Measurements from ENCODE around the gene PARM1.

PARM1 gene

DNA sequence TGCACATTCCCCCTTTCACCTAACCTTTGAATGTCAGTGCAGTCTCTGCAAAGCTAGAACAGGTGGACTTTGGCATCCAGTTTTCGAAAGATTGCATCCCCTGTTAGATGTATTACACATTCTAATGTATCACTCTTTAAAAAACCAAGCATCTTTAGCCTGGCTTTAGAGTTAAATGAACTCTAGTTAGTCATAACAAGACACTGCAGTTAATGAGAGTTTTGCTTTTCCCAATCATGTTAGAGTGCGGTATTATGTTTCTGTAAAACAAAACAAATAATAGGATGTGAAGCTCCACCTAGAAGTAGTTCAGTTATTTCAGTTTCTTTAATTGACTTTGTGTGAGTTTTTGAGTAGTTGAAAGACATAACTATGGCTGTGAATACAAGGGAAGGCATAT, 42.2 kb downstream of the PARM1 start:
- H4K20me1 ChIP-seq (ENCODE audit: insufficient read depth, low read length) = peaks cover 58% of the 10 kb centered on the region
- H3K4me2 ChIP-seq (ENCODE audit: low read length) = 0 out of 2 replicates have a peak overlapping the region, but pooled peaks have one; percentile 4
- H3K4me3 ChIP-seq (ENCODE audit: low read length) = no peak overlapping the region
- H3K79me2 ChIP-seq (ENCODE audit: low read length) = peaks cover 100% of the 10 kb centered on the region
- no peak overlapping the region for H2AFZ ChIP-seq (ENCODE audit: low read depth, low read length)
- no peak overlapping the region for H3K9ac ChIP-seq (ENCODE audit: low read length)
- peaks cover 27% of the 10 kb centered on the region for H3K4me1 ChIP-seq (ENCODE audit: low read length)
- peaks cover 9% of the 10 kb centered on the region; the same call in 1 of the 2 replicates for H3K9me3 ChIP-seq (ENCODE audit: insufficient read depth, low read length)
- TF ChIP-seq, protein P1, sequence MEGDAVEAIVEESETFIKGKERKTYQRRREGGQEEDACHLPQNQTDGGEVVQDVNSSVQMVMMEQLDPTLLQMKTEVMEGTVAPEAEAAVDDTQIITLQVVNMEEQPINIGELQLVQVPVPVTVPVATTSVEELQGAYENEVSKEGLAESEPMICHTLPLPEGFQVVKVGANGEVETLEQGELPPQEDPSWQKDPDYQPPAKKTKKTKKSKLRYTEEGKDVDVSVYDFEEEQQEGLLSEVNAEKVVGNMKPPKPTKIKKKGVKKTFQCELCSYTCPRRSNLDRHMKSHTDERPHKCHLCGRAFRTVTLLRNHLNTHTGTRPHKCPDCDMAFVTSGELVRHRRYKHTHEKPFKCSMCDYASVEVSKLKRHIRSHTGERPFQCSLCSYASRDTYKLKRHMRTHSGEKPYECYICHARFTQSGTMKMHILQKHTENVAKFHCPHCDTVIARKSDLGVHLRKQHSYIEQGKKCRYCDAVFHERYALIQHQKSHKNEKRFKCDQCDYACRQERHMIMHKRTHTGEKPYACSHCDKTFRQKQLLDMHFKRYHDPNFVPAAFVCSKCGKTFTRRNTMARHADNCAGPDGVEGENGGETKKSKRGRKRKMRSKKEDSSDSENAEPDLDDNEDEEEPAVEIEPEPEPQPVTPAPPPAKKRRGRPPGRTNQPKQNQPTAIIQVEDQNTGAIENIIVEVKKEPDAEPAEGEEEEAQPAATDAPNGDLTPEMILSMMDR (IDR thresholded peaks at IDR 0.05; ENCODE audit: low read depth, low read length) = no peak
- peaks cover 77% of the 10 kb centered on the region for H3K36me3 ChIP-seq (replicated peaks; ENCODE audit: low read depth, low read length)
- no peaks in the 10 kb centered on the region for H3K27me3 ChIP-seq (ENCODE audit: low read depth, low read length)
- H3K27ac ChIP-seq (ENCODE audit: low read length) = no peak overlapping the region

DNA sequence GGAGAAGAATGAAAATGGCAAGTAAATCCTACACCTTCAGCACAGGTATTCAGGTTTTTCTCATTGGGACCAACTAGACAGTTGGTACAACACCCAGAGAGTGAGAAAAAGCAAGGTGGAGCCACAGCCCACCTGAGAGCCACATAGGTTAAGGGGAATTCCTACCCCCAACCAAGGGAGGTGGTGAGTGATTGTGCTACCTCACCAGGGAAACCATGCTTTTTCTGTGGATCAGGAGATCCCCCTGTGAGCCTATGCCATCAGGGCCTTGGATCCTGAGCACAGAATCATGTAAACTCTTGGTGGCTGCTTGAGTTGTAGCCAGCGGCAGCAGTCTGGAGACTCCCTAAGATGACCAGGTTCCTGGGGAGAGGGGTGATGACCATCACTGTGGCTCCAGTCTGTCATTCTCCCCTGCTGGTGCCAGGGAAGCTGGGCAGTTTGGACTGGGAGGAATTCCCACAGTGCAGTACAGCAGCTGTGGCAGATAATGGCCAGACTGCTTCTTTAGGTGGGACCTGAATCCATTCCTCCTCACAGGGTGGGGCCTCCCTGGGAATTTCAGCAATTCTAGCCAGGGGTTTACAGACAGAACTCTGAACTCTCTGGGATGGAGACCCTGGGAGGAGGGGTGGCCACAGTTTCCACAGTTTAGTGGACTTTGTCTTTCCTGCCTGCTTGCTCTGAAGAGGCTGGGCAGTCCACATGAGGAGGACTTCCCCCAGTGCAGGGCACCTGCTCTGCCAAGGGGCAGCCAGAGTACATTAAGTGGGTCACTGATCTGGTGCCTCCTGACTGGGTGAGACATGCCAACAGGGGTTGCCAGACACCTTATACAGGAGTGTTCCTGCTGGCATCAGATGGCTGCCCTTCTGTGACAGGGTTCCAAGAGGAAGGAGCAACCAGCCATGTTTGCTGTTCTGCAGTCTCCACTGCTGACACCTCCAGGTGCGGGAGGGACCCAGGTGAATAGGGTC, 43.2 kb downstream of the PARM1 start:
- Histone ChIP-seq H2AFZ (ENCODE audit: low read depth, low read length) (no peak overlapping the region), H3K4me2 (ENCODE audit: low read length) (no peak overlapping the region), H3K9me3 (ENCODE audit: insufficient read depth, low read length) (peaks cover 9% of the 10 kb centered on the region; the same call in 1 of the 2 replicates), H3K4me3 (ENCODE audit: low read length) (no peak overlapping the region), H4K20me1 (ENCODE audit: insufficient read depth, low read length) (peaks cover 51% of the 10 kb centered on the region), H3K36me3 (replicated peaks; ENCODE audit: low read depth, low read length) (peaks cover 66% of the 10 kb centered on the region), H3K27ac (ENCODE audit: low read length) (no peak overlapping the region), H3K4me1 (ENCODE audit: low read length) (peaks cover 20% of the 10 kb centered on the region), H3K9ac (ENCODE audit: low read length) (no peak overlapping the region), H3K27me3 (ENCODE audit: low read depth, low read length) (no peaks in the 10 kb centered on the region), H3K79me2 (ENCODE audit: low read length) (peaks cover 98% of the 10 kb centered on the region)
- TF ChIP-seq, protein P1 (IDR thresholded peaks at IDR 0.05; ENCODE audit: low read depth, low read length) = no peak
- no peak for TF ChIP-seq EZH2phosphoT487 (IDR thresholded peaks at IDR 0.05; ENCODE audit: low read depth)

DNA sequence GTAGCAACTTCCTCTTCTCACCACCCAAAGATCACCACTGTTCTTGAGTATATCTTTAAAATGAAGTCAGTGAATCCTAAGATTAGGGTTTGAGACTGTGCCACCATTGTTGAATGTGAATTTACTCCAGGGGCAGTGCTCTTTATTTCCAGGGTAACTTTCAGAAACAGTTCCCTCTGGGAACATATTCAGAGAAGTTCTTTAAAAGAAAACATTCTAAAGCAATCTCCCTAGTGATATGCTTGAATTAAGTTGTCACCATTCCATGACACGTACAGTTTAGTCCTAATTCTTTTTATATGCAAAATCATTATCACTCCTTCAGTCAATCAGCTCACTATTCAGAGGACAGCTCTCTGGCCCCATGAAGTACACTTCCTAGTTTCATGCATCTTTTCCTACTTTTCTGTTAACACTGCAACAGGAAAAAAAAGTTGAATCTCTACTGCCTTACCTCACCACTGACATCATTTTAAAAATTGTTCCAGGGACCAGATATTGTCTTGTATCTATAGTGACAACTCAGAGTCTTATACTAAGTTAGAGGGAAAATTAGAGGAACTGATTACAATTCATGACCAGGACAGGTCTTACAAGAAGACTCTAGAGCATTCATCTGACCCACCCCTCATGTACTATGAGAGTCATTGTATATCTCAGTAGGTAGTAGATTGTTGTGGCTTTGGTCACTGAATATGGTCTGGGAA, 49.8 kb downstream of the PARM1 start:
- Histone ChIP-seq H3K9me3 (ENCODE audit: insufficient read depth, low read length) (no peaks in the 10 kb centered on the region), H3K4me2 (ENCODE audit: low read length) (no peak overlapping the region), H2AFZ (ENCODE audit: low read depth, low read length) (no peak overlapping the region), H4K20me1 (ENCODE audit: insufficient read depth, low read length) (peaks cover 57% of the 10 kb centered on the region), H3K27me3 (ENCODE audit: low read depth, low read length) (no peaks in the 10 kb centered on the region), H3K79me2 (ENCODE audit: low read length) (peaks cover 95% of the 10 kb centered on the region), H3K36me3 (replicated peaks; ENCODE audit: low read depth, low read length) (peaks cover 29% of the 10 kb centered on the region), H3K4me1 (ENCODE audit: low read length) (no peaks in the 10 kb centered on the region), H3K4me3 (ENCODE audit: low read length) (no peak overlapping the region), H3K9ac (ENCODE audit: low read length) (no peak overlapping the region), H3K27ac (ENCODE audit: low read length) (0 out of 2 replicates have a peak overlapping the region, but pooled peaks have one; percentile 1)
- TF ChIP-seq, protein P1 (IDR thresholded peaks at IDR 0.05; ENCODE audit: low read depth, low read length) = no peak
- TF ChIP-seq EZH2phosphoT487 (IDR thresholded peaks at IDR 0.05; ENCODE audit: low read depth) = no peak

DNA sequence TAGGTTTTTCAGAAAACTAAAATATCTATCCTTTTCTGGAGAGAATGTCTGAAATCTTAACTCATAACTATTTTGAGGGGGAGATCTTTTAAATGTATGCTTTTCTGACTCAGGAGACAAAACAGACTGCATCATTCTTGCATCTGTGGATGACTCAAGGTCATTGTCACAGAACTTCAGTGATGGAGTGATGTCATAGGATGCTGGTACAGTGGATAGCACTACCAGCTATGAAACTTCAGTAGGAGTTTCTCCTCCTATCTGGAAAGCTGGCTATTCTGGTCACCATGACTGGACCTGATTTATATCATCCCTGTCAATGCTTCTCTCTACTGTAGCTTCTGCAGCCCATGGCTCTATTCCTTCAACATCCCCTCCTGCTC, 50.3 kb downstream of the PARM1 start:
- H3K4me1 ChIP-seq (ENCODE audit: low read length) = no peaks in the 10 kb centered on the region
- H3K9me3 ChIP-seq (ENCODE audit: insufficient read depth, low read length) = no peaks in the 10 kb centered on the region
- H3K9ac ChIP-seq (ENCODE audit: low read length) = no peak overlapping the region
- H3K4me3 ChIP-seq (ENCODE audit: low read length) = no peak overlapping the region
- H3K27me3 ChIP-seq (ENCODE audit: low read depth, low read length) = no peaks in the 10 kb centered on the region
- H3K79me2 ChIP-seq (ENCODE audit: low read length) = peaks cover 95% of the 10 kb centered on the region
- H4K20me1 ChIP-seq (ENCODE audit: insufficient read depth, low read length) = peaks cover 62% of the 10 kb centered on the region
- H3K36me3 ChIP-seq (replicated peaks; ENCODE audit: low read depth, low read length) = peaks cover 31% of the 10 kb centered on the region
- TF ChIP-seq, protein P1 (IDR thresholded peaks at IDR 0.05; ENCODE audit: low read depth, low read length) = no peak
- TF ChIP-seq EZH2phosphoT487 (IDR thresholded peaks at IDR 0.05; ENCODE audit: low read depth) = no peak
- no peak overlapping the region for H2AFZ ChIP-seq (ENCODE audit: low read depth, low read length)
- 0 out of 2 replicates have a peak overlapping the region, but pooled peaks have one; percentile 1 for H3K27ac ChIP-seq (ENCODE audit: low read length)
- no peak overlapping the region for H3K4me2 ChIP-seq (ENCODE audit: low read length)

Measured in OCI-LY3 (cell line).